ENCODE measurements around the gene TPSG1. TPM values are rescaled to one million over a fixed set of nuclear protein-coding genes. Genes with fewer than 3 reads are reported as not detected.

TPSG1 gene
- total RNA-seq (2021) (not detected in 2 replicates), Bru-seq, nascent RNA (not detected), BruChase-seq, experiment 1, labeled RNA remaining after a 2-hour chase (not detected), BruChase-seq, experiment 2, labeled RNA remaining after a 6-hour chase (not detected)
- long read RNA-seq = 0 reads

GRCh38 chr16:1225051-1225451 is at the start of gene TPSG1:
TSS of gene TPSG1 (minus strand) at chr16:1225268. CDS start at chr16:1225252, 16 bp downstream.
- H3K27ac ChIP-seq (ENCODE audit: low read depth, low read length, poor library complexity, severe bottlenecking) = no peak within 1 kb of the TSS
- no peak within 1 kb of the TSS for H3K4me3 ChIP-seq (ENCODE audit: low read depth, low read length, poor library complexity, severe bottlenecking)
- no peaks in the 10 kb centered on the region for H3K9me3 ChIP-seq (ENCODE audit: low read depth, low read length, poor library complexity, severe bottlenecking)
- H3K4me1 ChIP-seq (ENCODE audit: insufficient read depth, low read length, poor library complexity, severe bottlenecking) = no peaks in the 10 kb centered on the region
- intact Hi-C loops (cut with micrococcal nuclease; ENCODE audit: unreplicated experiment) = no loop called here
- no peaks in the 10 kb centered on the region for H3K27me3 ChIP-seq (replicated peaks; ENCODE audit: insufficient read depth, low read depth, low read length, poor library complexity)
- DNase-seq (ENCODE audit: low spot score) = no peak
- H3K36me3 ChIP-seq (ENCODE audit: insufficient read depth, low read length, poor library complexity, severe bottlenecking) = peaks cover 14% of the 10 kb centered on the region
- ChIA-PET CTCF (no interaction called here), POLR2A (ENCODE audit: low non-redundant PET) (no interaction called here)
- TF ChIP-seq CTCF (conservative IDR thresholded peaks at IDR 0.05; ENCODE audit: low read depth, low read length) = no peak
- no peak for TF ChIP-seq EZH2 (IDR thresholded peaks at IDR 0.05; ENCODE audit: borderline replicate concordance, low read depth, low read length, poor library complexity, severe bottlenecking)
- no TSS peak for BruUV-seq (replicated peaks)

GRCh38 chr16:1274767-1275166 is 49.7 kb upstream of the TPSG1 start:
- no peak for DNase-seq (ENCODE audit: low spot score)
- no peak for TF ChIP-seq CTCF (conservative IDR thresholded peaks at IDR 0.05; ENCODE audit: low read depth, low read length)
- TF ChIP-seq EZH2 (IDR thresholded peaks at IDR 0.05; ENCODE audit: borderline replicate concordance, low read depth, low read length, poor library complexity, severe bottlenecking) = no peak
- no TSS peak for BruUV-seq (replicated peaks)
- POLR2A ChIA-PET (ENCODE audit: low non-redundant PET) = no interaction called here
- no peak overlapping the region for H3K4me3 ChIP-seq (ENCODE audit: low read depth, low read length, poor library complexity, severe bottlenecking)
- H3K27me3 ChIP-seq (replicated peaks; ENCODE audit: insufficient read depth, low read depth, low read length, poor library complexity) = no peaks in the 10 kb centered on the region
- no peaks in the 10 kb centered on the region for H3K36me3 ChIP-seq (ENCODE audit: insufficient read depth, low read length, poor library complexity, severe bottlenecking)
- no peak overlapping the region for H3K27ac ChIP-seq (ENCODE audit: low read depth, low read length, poor library complexity, severe bottlenecking)
- H3K9me3 ChIP-seq (ENCODE audit: low read depth, low read length, poor library complexity, severe bottlenecking) = no peaks in the 10 kb centered on the region
- intact Hi-C loops (cut with micrococcal nuclease; ENCODE audit: unreplicated experiment) = no loop called here
- CTCF ChIA-PET = no interaction called here
- H3K4me1 ChIP-seq (ENCODE audit: insufficient read depth, low read length, poor library complexity, severe bottlenecking) = peaks cover 28% of the 10 kb centered on the region

- no peak for DNase-seq (ENCODE audit: low spot score)
- TF ChIP-seq EZH2 (IDR thresholded peaks at IDR 0.05; ENCODE audit: borderline replicate concordance, low read depth, low read length, poor library complexity, severe bottlenecking) (no peak), CTCF (conservative IDR thresholded peaks at IDR 0.05; ENCODE audit: low read depth, low read length) (no peak)
- intact Hi-C loops (cut with micrococcal nuclease; ENCODE audit: unreplicated experiment) = no loop called here
These were observed 48.7 kb upstream of the TPSG1 start for GRCh38 chr16:1273816-1274215.

More at GRCh38 chr16:1273816-1274215, 48.7 kb upstream of the TPSG1 start:
- ChIA-PET POLR2A (ENCODE audit: low non-redundant PET) (no interaction called here), CTCF (no interaction called here)
- no peaks in the 10 kb centered on the region for H3K9me3 ChIP-seq (ENCODE audit: low read depth, low read length, poor library complexity, severe bottlenecking)
- H3K36me3 ChIP-seq (ENCODE audit: insufficient read depth, low read length, poor library complexity, severe bottlenecking) = no peaks in the 10 kb centered on the region
- no peak overlapping the region for H3K4me3 ChIP-seq (ENCODE audit: low read depth, low read length, poor library complexity, severe bottlenecking)
- no TSS peak for BruUV-seq (replicated peaks)
- H3K4me1 ChIP-seq (ENCODE audit: insufficient read depth, low read length, poor library complexity, severe bottlenecking) = peaks cover 25% of the 10 kb centered on the region
- H3K27ac ChIP-seq (ENCODE audit: low read depth, low read length, poor library complexity, severe bottlenecking) = no peak overlapping the region
- H3K27me3 ChIP-seq (replicated peaks; ENCODE audit: insufficient read depth, low read depth, low read length, poor library complexity) = no peaks in the 10 kb centered on the region

All from A673 (cell line).